HepG2 (cell line): Measurements from ENCODE around the gene CHRNB2. TPM values are rescaled to one million over a fixed set of nuclear protein-coding genes. Genes with fewer than 3 reads are reported as not detected.
A peak's percentile ranks its signal among the peaks of the same experiment; 100 is the strongest.

Experiments used
- BRCA1 ChIP-seq: sonication (generic); formaldehyde crosslinking; IDR thresholded peaks from 2 replicates; pipeline ENCODE4 v1.4.0; 2020; ENCODE audit warnings: missing genetic modification reagents
- ERF ChIP-seq: IDR thresholded peaks from 2 replicates; pipeline ENCODE4 v1.6.1; 2018; ENCODE audit warnings: missing biosample characterization, missing genetic modification reagents
- KDM6A ChIP-seq: IDR thresholded peaks from 2 replicates; pipeline ENCODE4 v1.6.1; 2016; ENCODE audit warnings: low read depth
- MLX ChIP-seq: IDR thresholded peaks from 2 replicates; pipeline ENCODE4 v1.6.1; 2016
- REST ChIP-seq, 2 experiments: IDR thresholded peaks; 2 replicates each; pipeline ENCODE4 v1.6.1; 2011 to 2012; ENCODE audit warnings: low read length in 2 of 2, borderline replicate concordance in 1 of 2, low read depth in 1 of 2, mild to moderate bottlenecking in 1 of 2, moderate library complexity in 1 of 2
- SMC3 ChIP-seq: IDR thresholded peaks from 2 replicates; pipeline ENCODE4 v1.6.1; 2011; ENCODE audit warnings: low read length, improper control_type of control experiment
- ZFP91 ChIP-seq: sonication (generic); formaldehyde crosslinking; IDR thresholded peaks from 2 replicates; pipeline ENCODE4 v1.9.0; 2022; ENCODE audit warnings: missing genetic modification reagents, mild to moderate bottlenecking, borderline replicate concordance
- ZNF407 ChIP-seq: sonication (generic); formaldehyde crosslinking; IDR thresholded peaks from one replicate; pipeline ENCODE4 v1.5.1; 2020; ENCODE audit warnings: mild to moderate bottlenecking, missing genetic modification reagents; ENCODE audit errors: not compliant biosample characterization
- ZNF512B ChIP-seq: sonication (generic); formaldehyde crosslinking; IDR thresholded peaks from 2 replicates; pipeline ENCODE4 v1.5.1; 2020; ENCODE audit warnings: missing genetic modification reagents, mild to moderate bottlenecking, borderline replicate concordance
- ZNF572 ChIP-seq: sonication (generic); formaldehyde crosslinking; IDR thresholded peaks from 2 replicates; pipeline ENCODE4 v1.5.1; 2020; ENCODE audit warnings: mild to moderate bottlenecking, missing genetic modification reagents
- ZSCAN9 ChIP-seq: IDR thresholded peaks from 2 replicates; pipeline ENCODE4 v1.6.1; 2016; ENCODE audit warnings: borderline replicate concordance
- polyA plus RNA-seq, 8 experiments: library from polyadenylated mRNA; depleted of rRNA in 3 of 8; stranded (reverse) in 7 of 8; unstranded in 1 of 8; fragments of >200 nt; fragmentation: Illumina TruSeq in 4 of 8; extraction: Trizol in 4 of 8; gene quantifications; 2 replicates each; pipeline versions ENCODE4 v1.2.1 to v1.2.3, GENCODE V29; 2011 to 2016; ENCODE audit warnings: low read depth in 4 of 8, missing spikeins in 1 of 8, mixed read lengths in 1 of 8; ENCODE audit not compliant: insufficient read depth in 1 of 8
- total RNA-seq, 5 experiments: library from RNA; depleted of rRNA; stranded (reverse); fragments of >200 nt; fragmentation: Illumina TruSeq; extraction: Trizol; gene quantifications; 2 replicates each; pipeline ENCODE4 v1.2.3, GENCODE V29; 2016; ENCODE audit warnings: low read depth in 1 of 5

Gene CHRNB2
- total and polyA plus RNA-seq, 2 of the 13 experiments (the other 11 are each of a cell fraction or from before 2014, with no cell fraction given) = 0.03 to 0.07 TPM

GRCh38 chr1:154559466-154560044, 8.0 kb upstream of the CHRNB2 start (continued):
- TF ChIP-seq KDM6A (CRISPR knock-in tag) (no peak), ERF (CRISPR knock-in tag) (0 out of 2 replicates have a peak, but pooled peaks have one; percentile 12), ZNF572 (CRISPR knock-in tag) (no peak), SMC3 (peak; percentile 80), ZNF512B (CRISPR knock-in tag) (no peak), ZFP91 (CRISPR knock-in tag) (no peak), MLX (CRISPR knock-in tag) (0 out of 2 replicates have a peak, but pooled peaks have one; percentile 30), REST (IDR thresholded peaks at IDR 0.05; ENCODE audit: borderline replicate concordance in 1 of 2, low read depth in 1 of 2, low read length in 2 of 2) (0 out of 4 replicates have a peak, but pooled peaks of 1 of the 2 experiments have one; percentile 19), ZNF407 (no peak), ZSCAN9 (CRISPR knock-in tag) (0 out of 2 replicates have a peak, but pooled peaks have one; percentile 23), BRCA1 (peak; percentile 18; the same call in 1 of the 2 replicates)
